GM19043 (cell line): ENCODE results near the gene PLRG1.
"Not testable (repeated sequence)": the region's sequence is repeated elsewhere in the genome, so short reads cannot be mapped to it uniquely, and the experiment has no call there.

Experiments used
- ATAC-seq: cut with Tn5 transposase; IDR thresholded peaks from one replicate; pipeline ENCODE4 v1.9.1; 2021; ENCODE audit warnings: low read depth; ENCODE audit not compliant: unreplicated experiment

PLRG1 gene

DNA sequence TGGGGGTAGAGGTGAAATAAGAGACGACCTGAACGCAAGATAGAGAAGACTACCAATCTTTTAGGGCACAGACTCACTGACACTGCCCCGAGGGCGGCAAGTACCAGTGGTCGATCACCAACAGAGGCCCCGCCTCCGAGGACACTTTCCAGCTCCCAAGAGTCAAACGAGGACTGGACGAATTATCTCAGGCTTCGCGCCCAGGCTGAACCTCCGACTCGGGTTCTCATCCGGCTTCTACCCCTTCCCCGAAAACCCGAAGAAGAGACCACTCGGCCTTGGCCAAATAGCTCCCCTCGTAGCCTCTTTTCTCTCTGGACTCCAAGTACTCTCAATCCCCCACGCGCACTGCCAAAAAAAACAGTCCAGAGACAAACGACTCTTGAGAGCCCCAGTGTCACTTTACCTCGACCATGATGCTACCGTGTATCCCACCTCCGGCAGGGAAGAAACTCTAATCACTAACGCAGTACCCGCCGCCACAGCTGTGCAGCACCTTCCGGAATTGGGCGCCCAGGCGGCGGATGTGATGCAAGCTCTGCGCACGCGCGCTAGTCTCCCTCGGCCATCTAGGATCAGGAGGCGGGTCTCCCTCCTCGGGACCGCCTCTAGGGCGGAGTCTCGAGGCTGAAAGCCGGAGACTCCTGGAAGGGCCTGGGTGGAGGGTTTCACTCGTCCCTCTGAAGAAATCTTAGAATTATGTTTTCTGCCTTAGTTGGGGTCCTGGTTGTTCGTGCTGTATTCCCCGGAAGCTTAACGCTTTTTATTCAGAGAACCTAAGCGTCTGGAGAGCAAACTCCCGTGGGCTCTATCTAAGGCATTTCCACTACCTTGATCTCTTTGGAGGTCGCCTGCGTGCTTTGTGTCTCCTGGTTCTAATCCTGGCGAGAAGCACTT lies at the start of gene PLRG1:
Gene PLRG1 (minus strand): TSS at position 507 of the 897 bp plus-strand sequence. CDS start 92 bp downstream, at position 415.
- ATAC-seq: peak; percentile 95

DNA sequence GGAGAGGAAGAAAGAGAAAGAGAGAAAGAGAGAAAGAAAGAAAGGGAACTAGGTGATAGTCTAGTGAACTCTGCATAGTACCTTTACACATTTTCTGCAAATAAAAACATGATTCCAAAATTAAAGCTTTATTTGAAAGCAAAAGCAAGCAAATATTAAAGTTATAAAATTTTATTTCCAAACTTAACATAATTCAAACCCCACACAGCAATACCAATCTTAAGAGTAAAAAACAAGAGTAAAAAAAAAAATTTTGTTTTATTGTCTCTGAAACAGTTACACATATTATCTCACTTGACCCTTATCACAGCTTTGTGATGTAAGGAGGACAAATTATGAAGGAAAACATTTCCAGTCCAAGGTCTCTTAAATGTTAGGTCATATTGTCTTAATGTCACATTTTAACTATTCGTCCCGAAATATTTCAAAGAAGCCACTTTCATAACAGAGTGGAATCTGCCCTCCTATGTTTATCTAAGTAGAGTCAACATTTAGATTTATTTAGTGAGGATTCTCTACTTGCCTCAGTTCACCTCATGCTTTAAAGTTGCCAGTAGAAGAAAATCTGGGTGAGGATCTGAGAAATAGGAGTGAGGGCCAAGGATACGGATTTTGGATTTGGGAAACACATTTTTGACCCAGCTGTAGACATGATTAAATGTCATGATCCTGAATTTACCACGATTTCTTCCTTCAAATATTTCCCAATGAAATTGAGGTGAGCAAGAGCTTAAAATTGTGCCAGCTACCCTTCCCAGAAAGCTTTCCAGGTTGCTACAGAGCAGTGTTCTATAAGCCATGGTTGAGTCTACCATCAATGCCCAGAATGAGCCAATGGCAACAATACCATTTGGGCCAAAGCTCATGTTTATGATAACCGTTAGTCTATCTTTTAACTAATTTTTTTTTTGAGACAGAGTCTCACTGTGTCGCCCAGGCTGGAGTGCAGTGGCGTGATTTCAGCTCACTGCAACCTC lies 47.9 kb upstream of the PLRG1 start:
- ATAC-seq: no peak

DNA sequence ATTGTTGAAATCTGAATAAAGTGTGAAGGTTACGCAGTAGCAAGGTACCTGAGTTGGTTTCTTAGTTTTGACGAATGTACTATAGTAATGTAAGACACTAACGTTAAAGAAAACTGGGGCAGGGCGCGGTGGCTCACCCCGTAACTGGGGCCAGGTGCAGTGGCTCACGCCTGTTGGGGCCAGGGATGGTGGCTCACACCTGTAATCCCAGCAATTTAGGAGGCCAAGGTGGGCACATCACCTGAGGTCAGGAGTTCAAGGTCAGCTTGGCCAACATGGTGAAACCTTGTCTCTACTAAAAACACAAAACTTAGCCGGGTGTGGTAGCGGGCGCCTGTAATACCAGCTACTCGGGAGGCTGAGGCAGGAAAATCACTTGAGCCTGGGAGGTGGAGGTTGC lies 47.1 kb upstream of the PLRG1 start:
- ATAC-seq: not testable (repeated sequence)

DNA sequence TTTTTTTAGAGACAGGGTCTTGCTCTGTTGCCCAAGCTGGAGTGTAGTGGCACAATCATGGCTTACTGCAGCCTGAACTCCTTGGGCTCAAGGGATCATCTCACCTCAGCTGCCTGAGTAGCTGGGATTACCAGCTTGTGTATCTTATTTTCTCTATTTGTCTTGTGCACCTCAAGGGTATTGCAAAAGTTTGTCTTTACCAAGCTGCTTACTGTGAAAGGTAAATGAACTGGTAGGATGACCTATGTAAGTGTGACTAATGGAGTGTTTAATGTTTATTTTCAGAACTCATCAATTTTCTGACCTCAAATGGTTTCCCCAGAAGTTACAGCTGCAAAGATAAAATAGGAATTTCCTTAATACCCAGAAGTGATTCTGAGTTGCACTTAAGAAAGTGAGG lies 45.6 kb upstream of the PLRG1 start:
- no peak for ATAC-seq

DNA sequence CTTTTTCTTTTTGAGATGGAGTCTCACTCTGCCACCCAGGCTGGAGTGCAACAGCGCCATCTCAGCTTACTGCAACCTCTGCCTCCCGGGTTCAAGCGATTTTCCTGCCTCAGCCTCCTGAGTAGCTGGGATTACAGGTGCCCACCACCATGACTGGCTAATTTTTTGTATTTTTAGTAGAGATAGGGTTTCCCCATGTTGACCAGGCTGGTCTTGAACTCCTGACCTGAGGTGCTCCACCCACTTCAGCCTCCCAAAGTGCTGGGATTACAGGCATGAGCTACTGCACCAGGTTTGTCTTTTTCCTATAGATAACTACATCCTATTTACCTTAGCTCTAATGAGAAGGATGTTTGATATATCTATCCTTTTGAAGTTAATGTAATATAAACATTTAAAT lies 44.1 kb upstream of the PLRG1 start:
- ATAC-seq: not testable (repeated sequence)

DNA sequence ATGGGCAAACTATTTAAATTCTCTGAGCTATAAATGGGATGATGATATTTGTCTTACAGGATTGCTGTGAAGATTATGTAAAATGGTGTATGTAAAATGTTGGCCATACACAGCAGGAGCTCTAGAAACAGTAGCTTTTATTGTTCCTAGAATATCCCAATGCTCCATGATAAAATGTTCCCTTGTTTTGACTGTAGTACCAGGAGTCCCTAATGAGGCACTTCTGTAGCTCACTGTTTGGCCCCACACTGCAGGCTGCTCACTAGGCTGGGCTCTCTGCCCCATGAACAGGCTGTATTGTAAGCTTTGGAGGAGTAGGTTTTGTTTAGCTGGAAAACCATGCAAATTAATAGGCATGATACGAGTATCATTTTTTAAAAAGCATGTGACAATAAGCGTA lies 43.7 kb upstream of the PLRG1 start:
- ATAC-seq: no peak

DNA sequence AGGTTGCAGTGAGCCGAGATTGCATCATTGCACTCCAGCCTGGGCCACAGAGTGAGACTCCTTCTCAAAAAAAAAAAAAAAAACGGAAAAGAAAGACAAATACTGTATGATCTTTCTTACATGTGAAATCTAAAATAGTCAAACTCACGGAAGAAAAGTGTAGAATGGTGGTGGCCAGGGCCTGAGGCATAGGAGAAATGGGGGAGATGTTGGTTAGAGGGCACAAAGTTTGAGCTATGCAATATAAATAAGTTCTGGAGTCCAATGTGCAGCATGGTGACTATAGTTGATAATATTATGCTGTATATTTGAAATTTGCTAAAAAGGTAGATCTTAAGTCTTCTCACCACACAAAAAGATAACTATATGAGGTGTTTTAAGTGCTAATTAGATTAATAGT lies 41.7 kb upstream of the PLRG1 start:
- ATAC-seq: no peak

DNA sequence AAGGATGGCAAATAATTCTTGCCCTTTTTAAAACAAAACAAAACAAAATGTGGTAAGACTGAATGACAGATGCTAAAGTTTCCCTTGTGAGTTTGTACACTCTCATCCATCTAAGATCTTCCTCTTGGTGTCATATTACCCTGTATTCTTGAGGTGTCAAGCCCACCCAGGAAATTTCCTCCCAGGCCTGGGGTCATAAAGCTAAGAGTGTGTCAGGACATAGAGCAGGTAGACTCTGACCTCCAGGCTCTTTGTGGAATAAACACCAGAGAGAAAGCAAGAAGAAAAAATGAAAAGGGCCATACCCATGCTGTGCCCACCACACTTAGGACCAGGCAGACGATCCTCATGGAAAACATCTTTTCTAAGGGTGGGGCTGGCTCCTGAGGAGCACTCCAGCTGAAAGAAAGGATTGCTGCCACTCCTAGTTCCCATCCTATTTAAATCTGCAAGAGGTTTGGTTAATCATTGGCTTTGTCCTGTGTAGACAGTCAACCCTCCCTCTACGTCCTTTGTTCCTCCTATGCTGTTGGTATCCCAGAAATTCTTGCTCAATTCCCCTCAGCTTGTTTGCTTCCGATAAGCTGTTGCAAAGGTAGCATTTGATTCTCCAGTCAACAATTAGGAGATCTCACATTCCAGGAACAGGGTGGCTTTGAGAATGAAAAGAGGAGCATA lies 40.3 kb upstream of the PLRG1 start, which contains the start of gene FGA:
Gene FGA (minus strand): TSS at position 414 of the 678 bp plus-strand sequence. CDS start 55 bp downstream, at position 359.
- ATAC-seq: no peak

DNA sequence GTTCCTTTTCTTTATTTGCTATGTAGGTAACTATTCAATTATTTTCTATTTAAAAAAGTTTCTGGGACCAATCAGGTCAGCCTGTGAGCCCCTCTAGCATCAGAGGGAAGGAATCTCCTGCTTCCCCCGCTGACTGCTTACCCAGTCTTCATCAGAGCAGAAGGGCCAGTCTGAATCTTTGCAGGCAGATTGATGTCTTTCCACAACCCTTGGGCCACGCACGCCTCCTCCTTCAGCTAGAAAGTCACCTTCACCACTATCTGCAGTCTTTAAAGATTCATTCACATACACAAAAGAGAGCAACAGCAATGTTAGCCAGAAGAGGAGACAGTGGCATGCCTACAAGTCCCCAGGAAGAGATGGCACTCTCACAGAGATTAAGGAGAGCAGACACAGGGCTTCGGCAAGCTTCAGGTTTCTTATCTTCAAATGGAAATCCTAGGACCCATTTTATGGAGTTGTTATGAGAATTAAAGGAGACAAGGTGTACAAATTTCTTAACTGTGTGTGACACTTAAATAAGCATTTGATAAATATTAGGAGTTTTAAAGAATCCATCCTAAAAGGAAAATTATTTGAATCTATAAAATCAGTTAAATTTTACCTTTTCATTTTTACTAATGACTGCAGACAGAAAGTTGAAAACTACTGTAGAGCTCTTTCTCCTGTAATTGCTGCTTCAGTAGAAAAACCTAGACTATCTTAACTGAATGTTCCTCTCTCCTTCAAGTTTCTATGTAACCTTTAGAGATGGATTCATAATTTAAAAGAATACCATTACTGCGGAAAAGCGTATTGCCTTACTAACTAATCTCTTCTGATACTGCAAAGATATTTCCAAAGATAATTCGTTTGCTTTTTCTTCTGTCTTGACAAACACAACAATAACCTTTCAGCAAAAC lies 39.3 kb upstream of the PLRG1 start:
- ATAC-seq: no peak

DNA sequence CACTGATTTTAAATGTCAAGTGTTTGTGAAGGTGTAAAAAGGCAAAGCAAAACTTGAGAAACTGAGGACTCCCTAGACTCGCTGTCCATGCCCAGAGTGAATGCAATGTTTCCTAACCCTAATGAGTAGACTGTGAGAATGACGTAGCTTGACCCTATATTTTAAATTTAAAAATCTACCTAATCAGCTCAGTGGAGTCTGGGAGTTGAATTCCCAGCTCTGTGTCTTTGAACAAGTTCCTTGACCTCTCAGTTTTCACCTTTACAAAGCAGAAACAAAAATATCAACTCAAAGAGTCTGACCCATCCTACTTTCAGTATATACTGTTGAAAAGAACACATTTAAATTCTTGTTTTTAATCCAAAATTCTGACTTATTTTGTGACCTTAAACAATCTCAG lies 38.0 kb upstream of the PLRG1 start:
- no peak for ATAC-seq

DNA sequence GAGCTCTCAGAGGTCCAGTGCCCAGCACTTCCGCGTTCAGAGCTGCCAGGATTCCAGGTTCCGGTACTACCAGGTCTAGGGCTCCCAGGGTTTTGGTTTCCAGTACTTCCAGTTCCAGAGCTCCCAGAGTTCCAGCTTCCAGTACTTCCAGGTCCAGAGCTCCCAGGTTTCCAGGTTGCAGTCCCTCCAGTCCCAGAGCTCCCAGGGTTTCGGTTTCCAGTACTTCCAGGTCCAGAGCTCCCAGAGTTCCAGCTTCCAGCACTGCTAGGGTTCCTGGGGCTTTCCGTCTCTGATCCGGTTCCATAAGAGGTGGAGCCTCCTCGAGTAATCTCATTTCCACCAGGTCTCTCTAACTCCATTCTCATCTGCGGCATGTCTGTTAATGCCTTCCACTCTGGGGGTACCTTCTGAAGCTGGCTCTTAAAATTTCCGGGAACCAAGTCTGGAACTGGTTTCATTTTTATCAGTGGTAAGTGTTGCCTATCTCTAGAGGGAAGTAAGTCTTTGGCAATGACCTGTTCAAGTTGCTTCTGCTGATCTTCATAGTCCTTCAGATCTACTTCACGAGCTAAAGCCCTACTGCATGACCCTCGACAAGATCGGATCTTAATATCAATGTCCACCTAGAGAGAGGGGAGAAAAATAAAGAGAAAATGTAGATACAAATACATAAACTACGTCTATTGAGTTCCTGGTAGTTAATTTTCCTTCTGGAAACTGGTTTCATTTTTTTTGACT lies 36.3 kb upstream of the PLRG1 start:
- no peak for ATAC-seq

DNA sequence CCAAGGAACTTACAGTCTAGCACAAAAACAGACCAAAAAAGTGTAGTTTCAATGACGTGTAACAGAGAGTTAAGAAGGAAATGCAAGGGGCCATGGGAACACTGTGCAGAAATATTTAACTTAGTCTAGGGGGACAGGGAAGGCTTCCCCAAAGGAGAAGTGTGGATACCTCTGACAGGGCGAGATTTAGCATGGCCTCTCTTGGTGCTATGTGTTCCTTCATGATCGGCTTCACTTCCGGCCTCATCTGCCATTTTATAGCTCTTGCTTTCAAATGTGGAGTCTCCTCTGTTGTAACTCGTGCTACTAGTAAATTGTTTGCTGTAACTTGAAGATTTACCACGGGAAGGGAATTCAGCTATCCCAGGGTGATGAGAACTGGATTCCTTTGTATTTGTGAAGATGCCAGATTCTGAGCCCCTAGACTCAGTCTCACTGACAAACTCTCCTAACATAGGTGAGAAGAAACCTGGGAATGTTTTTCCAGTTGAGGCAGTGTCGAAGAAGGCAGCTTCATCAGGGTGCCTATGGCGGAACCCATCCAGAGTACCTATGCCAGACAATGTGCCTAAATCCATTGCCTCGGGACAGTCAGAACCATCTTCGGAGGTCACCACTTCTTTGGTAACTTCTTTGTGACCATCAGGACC lies 35.3 kb upstream of the PLRG1 start:
- ATAC-seq: no peak

DNA sequence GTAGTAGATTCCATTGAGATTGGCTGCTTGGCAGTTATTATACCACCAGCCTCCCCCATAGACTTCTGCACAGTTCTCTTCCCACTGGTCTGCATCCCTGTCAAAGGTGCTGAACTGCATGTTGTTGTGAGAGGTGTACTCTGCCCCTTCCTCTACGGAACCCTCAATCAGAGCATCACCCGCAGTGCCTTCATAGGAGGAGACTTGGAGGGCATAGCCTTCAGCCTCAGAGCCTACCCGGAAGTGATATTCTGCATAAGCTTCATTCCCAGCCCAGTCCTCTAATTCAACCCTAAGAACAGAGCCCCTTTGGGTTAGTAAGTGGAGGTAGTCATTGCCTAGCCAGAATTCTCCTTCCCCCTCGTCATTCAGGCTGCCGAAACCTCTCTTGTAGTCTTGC lies 34.1 kb upstream of the PLRG1 start:
- no peak for ATAC-seq

DNA sequence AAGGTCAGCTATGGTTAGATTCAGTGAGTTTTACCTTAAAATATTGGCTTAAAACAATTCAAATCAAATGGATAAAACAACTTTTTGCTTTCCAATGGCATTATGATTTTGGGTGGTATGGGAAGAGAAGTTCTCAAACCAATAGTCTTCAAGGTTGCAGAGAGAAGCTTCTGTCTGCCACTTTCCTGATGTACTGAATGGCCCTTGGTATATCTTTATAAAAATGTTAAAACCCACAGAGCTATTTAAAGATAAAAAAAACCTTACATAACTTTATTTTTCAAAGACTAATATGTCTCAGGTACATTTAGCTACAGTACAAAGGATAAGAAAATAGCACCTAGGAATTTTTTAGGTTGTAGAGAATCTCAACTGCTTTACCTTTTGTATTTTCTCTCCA lies 33.5 kb upstream of the PLRG1 start:
- ATAC-seq: no peak

DNA sequence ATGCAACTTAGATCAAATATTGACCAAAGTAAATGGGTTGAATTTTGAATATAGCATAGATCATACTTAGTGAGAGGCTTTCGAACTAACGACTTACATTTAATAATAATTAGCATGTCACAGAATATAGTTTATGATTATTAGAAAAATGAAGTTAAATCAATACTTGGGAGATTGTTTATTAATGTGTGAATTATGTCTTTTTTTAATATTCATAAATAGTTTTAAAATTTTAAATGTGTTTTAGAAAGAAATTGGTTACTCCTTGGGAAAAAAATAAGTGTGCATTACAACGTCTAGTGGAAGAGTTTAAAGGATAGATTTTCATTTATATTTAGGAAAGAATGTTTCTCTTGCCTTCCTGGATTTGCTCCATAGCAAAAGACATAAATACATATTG lies 33.0 kb upstream of the PLRG1 start:
- ATAC-seq: no peak

DNA sequence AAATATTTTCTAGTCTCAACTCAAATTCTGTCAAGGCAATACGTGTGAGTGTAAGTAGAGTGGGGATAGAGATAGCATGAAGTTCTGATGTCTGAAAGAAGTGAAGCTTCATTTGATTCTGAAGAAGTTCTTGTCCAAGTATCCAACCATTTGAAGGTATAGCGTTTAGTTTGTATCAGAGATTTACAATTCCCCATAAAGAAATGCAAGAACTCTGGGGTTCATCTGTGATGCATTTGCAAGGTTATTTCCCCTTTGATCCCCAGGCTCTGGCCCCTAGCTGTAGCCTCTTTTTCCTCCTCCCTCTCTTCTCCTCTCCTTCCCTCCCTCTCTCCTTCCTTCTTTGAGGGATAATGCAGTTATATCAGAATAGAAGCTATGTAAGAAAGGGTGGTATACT lies 32.5 kb upstream of the PLRG1 start:
- ATAC-seq: no peak

DNA sequence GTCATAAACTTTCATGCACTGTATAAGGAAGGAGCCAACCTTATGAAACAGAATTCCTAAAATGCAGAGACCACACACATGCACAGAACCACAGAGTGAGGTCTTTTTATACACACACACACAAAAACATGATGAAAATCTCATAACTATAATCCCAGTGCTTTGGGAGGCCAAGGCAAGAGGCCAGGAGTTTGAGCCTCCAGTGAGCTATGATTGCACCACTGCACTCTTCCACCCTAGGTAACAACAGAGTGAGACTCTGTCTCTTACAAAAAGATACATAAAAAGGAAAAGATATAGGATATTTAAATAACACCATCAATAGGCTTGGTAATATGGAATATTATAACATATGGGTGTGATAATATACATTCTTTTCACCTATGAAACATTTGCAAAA lies 29.7 kb upstream of the PLRG1 start:
- no peak for ATAC-seq

DNA sequence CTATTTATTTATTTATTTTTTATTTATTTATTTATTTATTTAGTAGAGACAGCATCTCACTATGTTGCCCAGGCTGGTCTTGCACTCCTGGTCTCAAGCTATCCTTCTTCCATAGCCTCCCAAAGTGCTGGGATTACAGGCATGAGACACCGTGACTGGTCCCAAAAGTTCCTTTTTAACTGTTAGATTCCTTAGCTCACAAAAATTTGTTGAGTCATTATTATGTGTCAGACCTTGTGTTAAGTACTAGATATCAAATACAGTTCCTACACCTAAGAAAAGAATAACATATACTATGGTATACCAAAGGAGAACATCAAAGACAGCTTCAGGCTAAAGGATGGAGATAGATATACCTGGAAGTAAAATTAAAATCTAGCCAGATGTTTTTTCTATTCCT lies 28.7 kb upstream of the PLRG1 start:
- no peak for ATAC-seq

DNA sequence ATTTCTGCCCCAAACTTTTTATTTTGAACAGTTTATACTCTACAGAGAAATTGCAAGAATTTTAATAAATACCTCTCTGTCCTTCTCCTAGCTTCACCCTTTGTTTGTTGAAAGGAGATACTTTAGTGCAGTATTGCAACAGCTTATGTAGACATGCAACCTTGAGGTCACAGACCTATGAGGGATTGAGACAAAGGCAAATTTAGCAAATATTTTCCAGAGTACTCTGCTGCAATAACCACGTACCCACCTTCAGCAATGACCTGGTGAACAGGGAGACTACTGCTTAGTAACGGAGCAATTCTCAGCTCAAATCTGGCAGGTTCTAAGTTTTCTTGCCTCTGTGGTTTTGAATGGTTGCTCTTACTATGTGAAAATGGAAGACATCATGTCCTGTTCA lies 27.1 kb upstream of the PLRG1 start:
- ATAC-seq: no peak
